ENCODE data around the gene TENM4. TPM values are rescaled to one million over a fixed set of nuclear protein-coding genes. Genes with fewer than 3 reads are reported as not detected.

The TENM4 gene
- total and polyA plus RNA-seq, 10 of the 15 experiments (the other 5 are each of a cell fraction or from before 2014, with no cell fraction given), result 0.03 to 0.12 (median 0.06) TPM; not detected in 7

DNA sequence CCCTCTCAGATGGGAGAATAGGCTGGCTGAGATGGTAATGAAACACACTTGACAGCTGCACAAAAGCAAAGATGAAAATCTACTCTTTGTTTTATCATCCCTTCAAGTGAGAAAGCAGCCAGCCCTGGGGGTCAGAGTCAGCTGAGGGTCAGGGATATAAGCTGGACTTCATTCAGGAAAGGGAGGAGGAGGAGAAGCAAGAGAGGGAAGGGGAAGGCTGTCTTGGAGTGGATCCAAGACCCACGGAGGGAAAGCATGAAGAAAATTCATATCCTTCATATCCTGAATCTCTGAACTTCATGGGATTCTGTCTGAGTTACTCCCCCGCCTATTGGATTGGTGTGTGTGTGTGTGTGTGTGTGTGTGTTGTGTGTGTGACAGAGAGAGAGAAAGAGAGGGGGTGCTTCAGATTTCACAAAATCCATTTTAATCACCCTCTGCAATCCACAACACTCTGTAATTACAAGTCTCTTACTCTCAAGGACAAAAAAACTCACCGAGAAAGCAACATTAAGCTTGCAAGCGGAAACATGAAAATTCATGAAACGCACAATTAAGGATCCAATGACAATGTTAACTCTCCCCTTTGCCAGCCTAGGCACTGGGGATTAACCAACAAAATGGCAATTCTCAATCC lies 327.7 kb downstream of the TENM4 start (continued):
- TF ChIP-seq HDAC6 (IDR thresholded peaks at IDR 0.05; ENCODE audit: unreplicated experiment) (no peak), WRNIP1 (IDR thresholded peaks at IDR 0.05; ENCODE audit: borderline replicate concordance, low read depth, low read length) (no peak), CREB1 (IDR thresholded peaks at IDR 0.05; ENCODE audit: low read depth) (no peak), HDAC2 (IDR thresholded peaks at IDR 0.05) (no peak)

DNA sequence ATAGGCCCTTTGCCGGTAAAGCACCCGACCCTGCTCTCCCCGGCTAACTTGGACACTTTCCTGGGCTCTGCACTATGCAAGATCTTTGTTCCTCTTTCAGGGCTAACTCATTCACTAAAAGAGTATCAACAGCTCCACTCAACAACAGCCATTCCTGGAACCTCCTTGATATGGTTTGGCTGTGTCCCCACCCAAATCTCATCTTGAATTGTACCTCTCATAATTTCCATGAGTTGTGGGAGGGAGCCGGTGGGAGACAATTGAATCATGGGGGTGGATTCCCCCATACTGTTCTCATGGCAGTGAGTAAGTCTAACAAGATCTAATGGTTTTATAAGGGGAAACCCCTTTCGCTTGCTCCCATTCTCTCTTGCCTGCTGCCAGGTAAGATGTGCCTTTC lies 330.0 kb downstream of the TENM4 start:
- DNase-seq (ENCODE audit: low read depth, low spot score) (no peak), FAIRE-seq (no peak), ATAC-seq (no peak)
- Histone ChIP-seq H3K9ac (ENCODE audit: control insufficient read depth, insufficient read depth, low read length) (no peak overlapping the region), H3K4me1 (ENCODE audit: control insufficient read depth, insufficient read depth, low read length) (no peaks in the 10 kb centered on the region), H3K36me3 (ENCODE audit: control insufficient read depth in 2 of 2, insufficient read depth in 2 of 2, low read length in 1 of 2) (no peaks in the 10 kb centered on the region), H3K4me2 (ENCODE audit: control insufficient read depth, insufficient read depth) (no peak overlapping the region), H3K9me3 (replicated peaks; ENCODE audit: control insufficient read depth, insufficient read depth, low read length) (no peaks in the 10 kb centered on the region), H3K27me3 (replicated peaks in 1 of 2; ENCODE audit: control insufficient read depth in 2 of 2, insufficient read depth in 2 of 2, low read length in 1 of 2) (no peaks in the 10 kb centered on the region; a peak in 1 of 4 replicates), H3K79me2 (ENCODE audit: control insufficient read depth, insufficient read depth, low read length) (no peaks in the 10 kb centered on the region), H3K4me3 (no peak overlapping the region), H2AFZ (ENCODE audit: control insufficient read depth, low read depth, low read length) (no peak overlapping the region), H4K20me1 (ENCODE audit: control insufficient read depth, insufficient read depth) (no peaks in the 10 kb centered on the region), H3K27ac (ENCODE audit: control insufficient read depth, insufficient read depth) (no peak overlapping the region)
- BruUV-seq (replicated peaks), result no TSS peak
- WGBS (ENCODE audit: insufficient coverage, insufficient replicate concordance, low lambda C conversion rate, missing lambda C conversion rate), result 50% methylated on average over 5 of the region's 5 CpGs
- ChIA-PET POLR2A (no interaction called here), SMC1A (ENCODE audit: uncharacterized antibody, unreplicated experiment) (no interaction called here), CTCF (no interaction called here), RAD21 (ENCODE audit: unreplicated experiment) (no interaction called here)
- TF ChIP-seq PAX5 (IDR thresholded peaks at IDR 0.05; ENCODE audit: borderline replicate concordance, low read depth, low read length) (no peak), SREBF1 (IDR thresholded peaks at IDR 0.05; ENCODE audit: low read length) (no peak), CHD1 (IDR thresholded peaks at IDR 0.05; ENCODE audit: low read depth, low read length) (no peak), NFYA (IDR thresholded peaks at IDR 0.05; ENCODE audit: borderline replicate concordance, low read depth, low read length) (no peak)
- TF ChIP-seq, protein P1, sequence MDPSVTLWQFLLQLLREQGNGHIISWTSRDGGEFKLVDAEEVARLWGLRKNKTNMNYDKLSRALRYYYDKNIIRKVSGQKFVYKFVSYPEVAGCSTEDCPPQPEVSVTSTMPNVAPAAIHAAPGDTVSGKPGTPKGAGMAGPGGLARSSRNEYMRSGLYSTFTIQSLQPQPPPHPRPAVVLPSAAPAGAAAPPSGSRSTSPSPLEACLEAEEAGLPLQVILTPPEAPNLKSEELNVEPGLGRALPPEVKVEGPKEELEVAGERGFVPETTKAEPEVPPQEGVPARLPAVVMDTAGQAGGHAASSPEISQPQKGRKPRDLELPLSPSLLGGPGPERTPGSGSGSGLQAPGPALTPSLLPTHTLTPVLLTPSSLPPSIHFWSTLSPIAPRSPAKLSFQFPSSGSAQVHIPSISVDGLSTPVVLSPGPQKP (IDR thresholded peaks at IDR 0.05; ENCODE audit: low read depth, low read length), result no peak
- TF ChIP-seq, protein P2, sequence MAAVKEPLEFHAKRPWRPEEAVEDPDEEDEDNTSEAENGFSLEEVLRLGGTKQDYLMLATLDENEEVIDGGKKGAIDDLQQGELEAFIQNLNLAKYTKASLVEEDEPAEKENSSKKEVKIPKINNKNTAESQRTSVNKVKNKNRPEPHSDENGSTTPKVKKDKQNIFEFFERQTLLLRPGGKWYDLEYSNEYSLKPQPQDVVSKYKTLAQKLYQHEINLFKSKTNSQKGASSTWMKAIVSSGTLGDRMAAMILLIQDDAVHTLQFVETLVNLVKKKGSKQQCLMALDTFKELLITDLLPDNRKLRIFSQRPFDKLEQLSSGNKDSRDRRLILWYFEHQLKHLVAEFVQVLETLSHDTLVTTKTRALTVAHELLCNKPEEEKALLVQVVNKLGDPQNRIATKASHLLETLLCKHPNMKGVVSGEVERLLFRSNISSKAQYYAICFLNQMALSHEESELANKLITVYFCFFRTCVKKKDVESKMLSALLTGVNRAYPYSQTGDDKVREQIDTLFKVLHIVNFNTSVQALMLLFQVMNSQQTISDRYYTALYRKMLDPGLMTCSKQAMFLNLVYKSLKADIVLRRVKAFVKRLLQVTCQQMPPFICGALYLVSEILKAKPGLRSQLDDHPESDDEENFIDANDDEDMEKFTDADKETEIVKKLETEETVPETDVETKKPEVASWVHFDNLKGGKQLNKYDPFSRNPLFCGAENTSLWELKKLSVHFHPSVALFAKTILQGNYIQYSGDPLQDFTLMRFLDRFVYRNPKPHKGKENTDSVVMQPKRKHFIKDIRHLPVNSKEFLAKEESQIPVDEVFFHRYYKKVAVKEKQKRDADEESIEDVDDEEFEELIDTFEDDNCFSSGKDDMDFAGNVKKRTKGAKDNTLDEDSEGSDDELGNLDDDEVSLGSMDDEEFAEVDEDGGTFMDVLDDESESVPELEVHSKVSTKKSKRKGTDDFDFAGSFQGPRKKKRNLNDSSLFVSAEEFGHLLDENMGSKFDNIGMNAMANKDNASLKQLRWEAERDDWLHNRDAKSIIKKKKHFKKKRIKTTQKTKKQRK (IDR thresholded peaks at IDR 0.05; ENCODE audit: low read depth, low read length), result no peak
- intact Hi-C loops (cut with micrococcal nuclease; ENCODE audit: unreplicated experiment), result no loop called here
- in situ Hi-C loops (cut with MboI), result no loop called here
